GM19239 (cell line): Measurements from ENCODE around the gene TANC1.

Experiments
- DNase-seq: peaks from one replicate; pipeline ENCODE4 v3.0.0; 2011; ENCODE audit warnings: low spot score; ENCODE audit not compliant: insufficient read length
- FAIRE-seq: peaks from 2 replicates; lab custom pipeline; 2011; peaks lifted over from hg19 to GRCh38; lab: Jason Lieb, UNC

TANC1 gene

DNA sequence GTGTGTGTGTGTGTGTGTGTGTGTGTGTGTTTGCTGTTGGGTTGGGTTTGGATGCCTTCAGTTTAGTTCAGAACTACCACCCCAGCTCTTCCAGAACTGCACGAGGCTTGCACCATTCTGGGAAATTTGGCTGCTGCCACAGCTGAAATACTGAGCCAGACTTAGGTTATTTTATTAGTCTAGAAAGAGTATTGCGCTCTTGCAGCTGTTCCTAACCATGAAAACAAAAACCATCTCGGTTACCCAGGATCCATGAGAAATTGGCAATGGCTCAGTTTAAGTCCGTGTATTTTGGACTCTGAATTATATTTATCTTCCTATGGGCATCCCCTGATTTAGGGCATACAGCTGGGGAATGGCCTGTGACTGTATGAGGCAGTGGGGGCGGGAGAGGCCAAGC is 83.2 kb downstream of the TANC1 start:
- FAIRE-seq = no peak
- no peak for DNase-seq

DNA sequence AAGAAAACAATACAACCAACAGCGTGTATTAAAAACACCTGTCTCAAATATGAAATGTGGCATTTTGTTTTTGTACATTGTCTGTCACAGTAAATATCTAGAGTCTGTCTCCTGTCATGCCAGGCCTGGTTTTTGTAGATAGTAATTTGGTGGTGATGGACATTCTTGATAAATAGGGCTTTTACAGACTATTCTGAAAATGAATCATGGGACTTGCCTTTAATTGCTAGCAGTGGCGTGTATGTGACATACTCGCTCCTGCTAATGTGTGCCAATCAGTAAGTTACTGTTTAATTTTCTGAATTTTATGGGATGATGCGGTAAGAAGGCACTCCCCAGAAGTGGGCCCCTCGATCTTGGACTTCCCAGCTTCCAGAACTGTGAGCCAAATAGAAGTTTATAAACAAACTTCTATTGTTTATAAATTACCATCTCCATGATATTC is 83.7 kb downstream of the TANC1 start:
- FAIRE-seq = no peak
- DNase-seq = no peak

DNA sequence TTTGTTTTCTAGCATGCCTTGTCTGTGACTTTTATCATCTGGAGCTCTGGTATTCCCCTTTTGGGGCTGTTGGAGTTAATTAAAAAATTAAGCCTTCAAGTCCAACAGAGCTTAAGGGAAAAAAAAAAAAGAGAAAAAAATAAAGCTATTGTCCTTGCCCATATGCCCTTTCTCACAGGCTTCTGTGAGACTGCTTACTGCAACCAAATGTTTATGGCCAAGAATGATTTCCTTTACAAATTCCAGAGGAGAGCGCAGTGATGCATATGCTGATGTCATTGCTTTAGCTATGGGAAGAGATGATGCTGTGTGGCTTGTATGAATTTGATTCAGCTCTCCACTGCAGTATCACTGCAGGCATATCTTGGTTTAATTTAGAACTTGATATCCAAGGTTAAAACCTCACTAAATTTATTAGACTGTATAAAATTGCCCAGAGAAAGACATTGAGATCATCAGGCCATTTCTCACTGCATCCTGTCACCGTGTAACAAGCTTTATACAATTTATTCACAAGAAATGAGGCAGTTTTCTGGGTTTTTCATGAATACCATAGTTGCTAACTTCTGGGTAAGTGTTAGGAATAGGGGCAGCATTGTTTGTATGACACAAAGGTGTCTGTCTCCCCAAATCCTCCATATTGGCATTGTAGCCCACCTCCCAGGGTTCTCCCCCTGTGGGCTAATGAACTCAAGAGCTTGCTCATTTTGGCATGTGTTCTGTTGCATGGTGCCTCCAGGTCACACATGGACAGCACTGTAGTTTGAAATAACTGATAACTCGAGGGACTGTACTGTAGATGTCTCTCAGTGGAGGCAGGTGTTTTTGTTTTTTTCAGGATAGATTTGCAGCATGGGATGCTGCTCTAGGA is 85.0 kb downstream of the TANC1 start:
- no peak for DNase-seq
- FAIRE-seq = no peak

DNA sequence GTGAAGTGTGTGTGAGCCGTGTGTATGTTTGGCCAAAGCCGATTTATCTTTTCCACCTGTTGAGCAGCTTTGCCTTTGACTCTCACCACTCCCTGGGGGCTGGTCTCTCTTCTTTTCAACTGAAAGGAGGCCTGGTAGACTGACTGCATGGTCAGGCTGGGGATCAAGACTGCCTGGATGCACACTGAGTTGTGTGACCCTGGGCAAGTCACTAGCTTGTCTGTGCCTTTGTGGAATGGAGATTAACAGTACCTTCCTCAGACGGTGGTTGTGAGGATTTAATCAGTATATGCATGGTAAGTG is 85.5 kb downstream of the TANC1 start:
- DNase-seq (no peak), FAIRE-seq (no peak)

DNA sequence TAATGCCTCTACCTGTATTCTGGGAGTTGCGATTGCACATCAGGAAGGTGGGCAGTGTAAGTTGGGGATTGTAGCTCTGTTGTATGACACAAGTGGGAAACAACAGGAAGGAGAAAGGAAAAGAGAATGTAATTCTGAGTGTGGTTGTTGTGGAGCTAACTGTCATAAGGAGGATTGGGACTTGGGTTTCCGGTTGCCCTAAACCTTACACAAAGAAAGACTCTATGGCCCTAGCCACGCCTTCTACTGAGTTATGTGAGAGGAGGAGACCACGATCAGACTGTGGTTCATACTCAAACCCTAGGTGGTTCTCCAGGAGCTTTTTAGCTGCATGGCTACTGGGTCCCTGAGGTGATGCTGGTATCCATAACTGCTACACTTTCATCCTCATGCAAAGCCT is 86.5 kb downstream of the TANC1 start:
- DNase-seq = no peak
- no peak for FAIRE-seq

DNA sequence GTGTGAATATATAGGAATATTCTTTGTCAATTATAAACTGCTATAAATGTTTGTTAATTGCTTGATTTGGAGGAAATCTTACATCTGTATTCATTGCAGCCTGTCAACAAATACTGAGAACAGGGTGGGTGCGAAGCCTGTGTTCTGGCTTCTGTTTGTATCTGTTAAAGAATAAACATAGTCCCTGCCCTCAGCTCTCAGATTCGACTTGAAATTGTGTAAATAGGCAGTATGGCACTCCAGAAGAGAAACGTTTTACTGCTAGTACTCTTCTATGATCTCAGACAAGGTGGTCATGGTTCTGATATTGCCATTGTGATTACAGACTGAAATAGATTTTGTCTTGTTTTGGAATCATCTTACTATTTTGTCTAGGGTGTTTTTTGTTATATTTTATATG is 92.1 kb downstream of the TANC1 start:
- DNase-seq (no peak), FAIRE-seq (no peak)

DNA sequence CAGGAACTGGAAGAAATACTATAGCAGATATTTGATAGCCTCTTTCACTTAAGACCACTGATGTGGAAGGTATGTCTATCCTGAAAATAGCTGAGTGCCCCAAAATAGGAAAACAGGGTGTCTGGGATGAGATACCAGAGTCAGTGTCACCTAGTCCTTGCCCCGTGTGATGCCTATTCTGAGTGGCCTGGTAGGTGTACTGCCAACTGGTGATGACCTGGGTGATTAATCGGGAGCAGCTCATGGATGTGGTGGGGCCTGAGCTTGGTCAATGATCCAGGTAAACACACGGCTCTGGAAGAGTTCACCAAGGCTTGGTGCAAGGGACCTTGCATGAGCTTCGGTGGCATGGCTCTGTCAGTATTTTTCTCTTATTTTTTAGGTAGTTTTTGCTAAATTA is 95.2 kb downstream of the TANC1 start:
- no peak for FAIRE-seq
- no peak for DNase-seq

DNA sequence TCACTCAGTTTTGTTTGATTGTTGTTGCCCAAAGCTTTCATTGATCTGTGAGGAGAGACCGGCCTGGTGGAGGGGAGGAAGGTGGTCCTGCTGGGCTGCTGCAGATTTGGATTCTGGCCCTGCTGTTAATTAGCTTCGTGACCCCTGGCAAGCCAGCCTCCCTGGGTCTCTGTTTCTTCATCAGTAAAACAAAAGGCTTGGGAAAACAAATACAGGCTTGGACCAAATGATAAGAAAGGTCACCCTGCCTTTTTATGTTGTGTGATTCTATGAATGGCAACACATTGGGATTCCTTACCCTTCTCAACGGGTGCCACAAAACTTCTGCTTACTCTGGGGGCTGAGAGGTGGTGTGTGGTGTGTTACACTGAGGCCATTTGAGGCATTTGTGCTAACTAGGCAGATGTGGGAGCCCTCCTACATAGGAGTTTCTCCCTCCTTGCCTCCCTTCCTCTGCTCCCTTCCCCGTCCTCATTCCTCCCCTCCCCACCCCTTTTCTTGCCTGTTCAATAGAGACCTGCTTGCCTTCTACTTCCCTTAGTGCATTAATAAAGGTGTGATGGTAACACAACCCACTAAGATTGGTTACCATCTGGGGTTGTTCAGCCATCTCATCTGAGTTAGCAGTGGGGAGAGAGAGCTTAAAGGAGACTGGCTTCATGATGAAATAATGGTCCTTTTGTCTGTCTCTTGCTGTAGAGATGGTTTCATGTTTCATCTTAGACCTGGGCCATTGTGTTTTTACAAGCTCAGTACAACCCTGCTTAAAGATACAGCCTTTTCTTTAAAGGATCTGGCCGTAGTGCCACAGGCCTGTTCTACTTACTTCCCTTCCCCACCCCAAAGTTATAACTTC is 96.2 kb downstream of the TANC1 start:
- DNase-seq (no peak), FAIRE-seq (no peak)

DNA sequence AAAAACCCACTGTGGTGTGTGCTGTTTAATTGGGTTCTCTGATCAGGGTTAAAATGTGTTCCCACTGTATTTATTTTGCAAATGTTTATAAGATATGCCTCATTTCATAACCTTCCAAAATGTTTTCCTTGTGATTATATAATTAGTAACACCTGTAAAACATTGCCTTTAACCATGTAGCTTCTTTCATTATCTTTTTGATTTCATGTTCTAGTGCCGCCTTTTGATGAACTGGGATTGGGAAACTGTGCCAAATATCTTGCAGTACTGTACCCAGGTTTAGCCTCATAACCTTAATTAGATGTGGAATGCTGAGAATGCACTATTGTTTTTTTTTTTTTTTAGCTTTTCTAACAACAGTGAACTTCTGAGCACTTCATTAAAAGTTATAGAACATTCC is 96.9 kb downstream of the TANC1 start:
- FAIRE-seq (no peak), DNase-seq (no peak)

DNA sequence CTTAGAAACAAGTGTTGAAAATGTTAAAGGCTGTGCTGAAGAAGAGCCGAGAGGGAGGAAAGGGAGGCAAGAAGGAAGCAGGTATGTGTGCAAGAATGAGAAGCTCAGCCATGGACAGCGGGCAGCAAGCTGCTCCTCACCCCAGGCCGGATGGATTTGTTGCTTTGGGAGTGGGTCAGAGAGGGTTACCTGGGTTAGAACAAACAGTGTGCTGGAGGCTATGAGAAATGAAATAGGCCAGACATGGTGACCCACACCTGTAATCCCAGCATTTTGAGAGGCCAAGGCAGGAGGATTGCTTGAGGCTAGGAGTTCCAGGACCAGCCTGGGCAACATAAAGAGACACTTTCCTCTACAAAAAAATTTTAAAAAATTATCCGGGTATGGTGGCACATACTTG is 97.5 kb downstream of the TANC1 start:
- no peak for FAIRE-seq
- DNase-seq = no peak

DNA sequence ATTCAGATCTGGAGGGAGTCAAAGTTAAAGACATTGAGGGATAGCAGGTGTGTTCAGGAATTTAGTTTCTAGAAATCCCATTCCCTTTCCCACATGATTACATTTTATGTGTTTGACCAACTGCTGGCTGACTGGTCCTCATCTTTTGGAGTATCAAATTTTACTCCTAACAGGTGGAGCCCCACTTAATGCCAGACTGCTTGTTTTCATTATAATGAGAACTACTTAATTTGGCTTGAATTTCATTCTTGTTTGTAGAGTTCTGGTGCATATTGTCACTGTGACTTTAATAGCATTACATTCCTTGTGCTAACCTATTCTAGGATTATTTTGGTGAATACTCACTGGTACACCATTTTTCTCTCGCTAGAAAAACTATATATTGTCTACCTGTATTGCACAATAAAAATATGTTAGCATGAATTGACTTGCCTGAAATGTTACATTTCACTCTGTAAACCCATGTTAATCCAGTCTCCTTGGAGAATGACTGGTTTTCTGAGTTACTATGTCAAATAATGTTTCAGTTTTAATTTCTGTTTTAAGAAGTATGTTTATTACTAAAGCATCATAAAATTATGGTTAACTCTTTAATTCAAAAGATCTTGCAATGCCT is 98.2 kb downstream of the TANC1 start:
- FAIRE-seq (no peak), DNase-seq (no peak)

DNA sequence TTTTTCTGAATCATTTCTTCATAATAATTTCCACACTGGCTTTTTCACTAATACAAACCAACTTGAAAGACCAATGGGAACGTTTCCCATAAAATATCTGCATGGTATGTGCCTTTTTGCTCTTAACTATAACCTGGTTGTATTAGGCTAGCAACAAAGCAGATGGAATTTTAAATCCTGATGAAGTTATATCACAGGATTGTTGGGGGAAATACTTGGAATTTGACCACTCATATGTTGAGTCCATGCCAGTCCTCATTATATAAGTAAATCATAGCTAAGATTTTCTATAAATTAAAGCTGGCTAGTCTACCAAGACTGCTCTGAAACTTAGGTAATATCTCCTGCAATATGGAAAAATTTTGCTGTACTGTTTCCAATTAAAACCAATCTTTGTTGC is 99.5 kb downstream of the TANC1 start:
- FAIRE-seq (no peak), DNase-seq (no peak)

DNA sequence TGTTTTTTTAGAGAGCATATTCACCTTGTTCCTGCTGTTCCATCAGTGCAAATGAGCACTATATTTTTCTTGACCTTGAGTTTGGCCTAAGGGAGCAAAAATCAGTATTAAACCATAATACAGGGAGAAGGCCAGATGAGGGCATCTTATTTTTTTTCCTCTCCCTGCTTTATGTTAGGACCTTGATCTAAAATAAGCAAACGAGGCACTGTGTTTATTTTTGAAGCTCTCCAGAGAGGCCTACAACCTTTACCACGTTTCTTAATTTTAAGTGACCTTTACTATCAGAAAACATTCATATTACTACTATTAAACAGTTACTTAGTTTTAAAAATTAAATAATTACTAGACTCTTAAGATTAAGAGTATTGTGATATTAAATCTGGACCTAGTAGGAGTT is 100.8 kb downstream of the TANC1 start:
- no peak for DNase-seq
- FAIRE-seq = no peak

DNA sequence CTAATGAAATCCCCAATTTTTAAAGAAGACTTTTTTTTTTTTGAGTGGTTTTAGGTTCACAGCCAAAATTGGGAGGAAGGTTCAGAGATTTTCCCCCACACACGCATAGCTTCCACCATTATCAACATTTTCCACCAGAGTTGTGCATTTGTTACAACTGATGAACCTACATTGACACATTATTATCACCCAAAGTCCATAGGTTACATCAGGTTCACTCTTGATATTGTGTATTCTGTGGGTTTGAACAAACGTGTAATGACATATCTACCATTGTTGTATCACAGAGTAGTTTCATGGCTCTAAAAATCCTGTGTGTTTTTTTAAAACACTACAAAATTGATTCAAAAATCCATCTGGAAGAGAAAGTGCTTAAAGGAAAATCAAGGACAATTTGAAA is 101.8 kb downstream of the TANC1 start:
- FAIRE-seq (no peak), DNase-seq (no peak)

DNA sequence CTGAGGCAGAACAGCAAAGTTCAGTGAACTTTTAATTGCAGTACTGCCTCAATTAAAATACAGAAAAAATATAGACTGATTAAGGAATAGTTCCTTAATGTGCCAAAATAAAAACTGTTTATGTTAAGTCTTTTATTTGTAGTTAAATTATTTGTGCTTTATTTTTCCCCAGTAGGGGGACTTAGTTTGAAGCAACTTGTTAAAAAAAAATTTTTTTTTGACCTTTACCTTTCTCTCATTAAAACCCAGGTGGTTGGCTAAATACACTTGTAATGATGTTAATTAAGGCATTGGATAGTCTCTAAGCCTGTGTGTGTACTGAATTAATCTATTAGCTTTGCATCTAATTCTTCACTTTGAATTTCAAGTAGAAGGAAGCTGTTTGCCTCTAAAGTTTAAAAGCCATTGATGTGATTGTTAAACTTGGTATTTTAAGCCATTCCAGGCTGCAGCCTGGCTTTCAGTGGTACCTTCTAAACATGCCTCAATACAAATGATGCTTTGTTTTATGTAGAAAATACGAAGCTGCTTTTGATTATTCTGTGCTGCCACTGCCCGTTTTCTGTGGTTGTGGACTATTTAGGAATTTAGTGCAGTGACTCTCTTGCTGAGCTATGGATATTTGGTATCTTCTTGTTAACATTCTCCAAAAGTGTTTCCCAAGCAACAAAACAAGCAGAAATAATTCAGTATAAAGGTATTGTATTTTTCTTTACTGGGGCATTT is 102.9 kb downstream of the TANC1 start:
- FAIRE-seq (no peak), DNase-seq (no peak)

DNA sequence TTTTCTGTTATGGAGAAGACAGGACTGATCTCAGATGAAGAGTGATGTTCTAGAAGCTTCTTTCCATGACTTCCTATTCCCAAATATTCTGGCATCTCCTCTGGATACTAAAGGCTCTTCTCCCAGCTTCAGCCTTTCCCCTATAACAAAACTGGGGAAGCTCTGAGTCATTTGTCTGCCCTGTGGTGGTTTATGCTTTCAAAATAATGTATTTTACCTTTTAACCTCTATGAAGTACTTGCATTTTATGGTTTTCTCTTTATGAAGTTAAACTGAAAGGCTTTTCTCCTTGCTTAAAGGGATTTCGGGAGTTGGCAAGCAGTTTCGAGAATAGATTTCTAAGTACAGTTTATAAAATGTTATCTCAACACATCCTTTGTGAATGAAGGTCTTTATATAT is 104.4 kb downstream of the TANC1 start:
- no peak for DNase-seq

DNA sequence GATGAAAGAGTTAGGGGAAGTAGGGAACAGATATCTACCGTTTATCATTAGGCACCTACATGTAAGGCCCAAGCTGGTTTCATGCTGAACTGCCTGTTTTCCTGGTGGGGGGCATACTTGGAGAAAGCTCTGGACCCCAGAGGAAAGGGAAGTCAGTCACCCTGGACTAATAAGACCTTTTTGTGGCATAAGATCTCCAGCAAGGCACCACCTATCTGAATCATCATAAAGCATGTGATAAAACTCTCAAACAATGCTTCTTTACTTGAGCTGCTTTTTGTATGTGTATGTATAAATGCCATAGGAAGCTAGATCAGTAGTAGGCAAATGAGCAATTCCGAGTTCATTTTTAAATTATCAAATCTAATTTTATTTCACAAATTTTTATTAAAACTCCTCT is 104.8 kb downstream of the TANC1 start:
- no peak for DNase-seq

More for the DNA sequence above, 104.4 kb downstream of the TANC1 start:
- no peak for FAIRE-seq

DNA sequence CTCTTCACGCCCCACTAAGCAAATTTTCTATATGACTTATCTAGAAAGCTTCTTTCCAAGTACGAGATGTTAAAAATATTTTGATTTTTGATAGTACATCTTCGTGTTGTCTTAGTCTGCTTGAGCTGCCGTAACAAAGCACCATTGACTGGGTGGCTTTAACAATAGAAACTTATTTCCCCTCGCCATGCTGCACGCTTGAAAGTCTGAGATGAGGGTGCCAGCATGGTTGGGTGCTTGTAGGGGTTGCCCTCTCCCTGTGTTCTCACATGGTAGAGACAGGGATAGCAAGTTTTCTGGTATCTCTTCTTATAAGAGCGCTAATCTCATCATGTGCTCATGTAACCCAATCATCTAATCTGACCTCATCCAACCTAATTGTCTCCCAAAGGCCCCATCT is 106.2 kb downstream of the TANC1 start:
- no peak for FAIRE-seq
- no peak for DNase-seq

More for the DNA sequence above, 104.8 kb downstream of the TANC1 start:
- no peak for FAIRE-seq

DNA sequence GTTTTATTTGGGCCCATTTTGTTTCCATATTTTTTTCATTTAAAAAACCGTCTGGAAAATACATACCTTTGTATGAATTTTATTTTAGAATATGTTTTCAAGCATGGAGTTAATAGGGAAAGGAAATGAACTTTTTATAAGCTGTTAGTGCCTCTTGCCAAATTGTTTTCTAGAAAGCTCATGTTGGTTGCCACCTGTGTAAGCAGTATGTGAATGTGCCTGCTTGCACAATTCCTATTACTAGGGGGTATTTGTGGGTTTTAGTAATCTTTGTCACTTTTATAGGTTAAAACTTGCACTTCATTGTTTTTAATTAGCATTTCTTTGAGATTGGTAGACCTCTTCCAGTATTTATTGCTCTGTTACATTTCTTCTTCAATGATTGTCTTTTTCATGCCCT is 107.3 kb downstream of the TANC1 start:
- DNase-seq = no peak

DNA sequence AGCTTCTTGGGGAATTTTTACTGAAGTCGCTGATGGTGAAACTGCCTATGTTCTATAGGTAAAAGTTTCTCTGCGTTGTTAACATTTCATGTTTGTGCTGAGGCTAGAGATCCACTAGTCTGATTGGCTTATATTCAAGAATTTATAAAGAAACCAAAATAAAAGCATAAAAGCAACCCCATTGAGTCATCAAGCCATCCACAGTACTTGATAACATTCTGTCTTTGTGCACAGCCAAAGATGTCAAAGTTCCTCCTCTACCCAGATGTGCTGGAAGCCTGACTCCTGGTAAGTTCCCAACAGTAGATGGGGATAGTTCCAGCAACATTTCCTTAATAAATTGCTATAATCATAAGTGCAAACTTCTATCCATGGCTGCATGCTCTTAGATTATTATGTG is 107.8 kb downstream of the TANC1 start:
- DNase-seq (no peak), FAIRE-seq (no peak)

More for the DNA sequence above, 107.3 kb downstream of the TANC1 start:
- no peak for FAIRE-seq
